Sigmoid colon (tissue), 7 donors: ENCODE results near the gene CAB39L. TPM values are rescaled to one million over a fixed set of nuclear protein-coding genes. Genes with fewer than 3 reads are reported as not detected.

Source experiments
- DNase-seq: peaks from one replicate; pipeline ENCODE4 v3.0.0-alpha.2; 2019
- H3K27ac ChIP-seq, 4 donors: fragments of 200-600 bp; sonication (generic); one replicate each; pipeline ENCODE4 v1.5.1; 2016 to 2019; ENCODE audit warnings: mild to moderate bottlenecking in 1 of 4
- H3K27me3 ChIP-seq, 3 donors: fragments of 200-600 bp; sonication (generic); one replicate each; pipeline ENCODE4 v1.5.1; 2019; ENCODE audit warnings: mild to moderate bottlenecking in 1 of 3
- H3K36me3 ChIP-seq, 4 donors: fragments of 200-600 bp; sonication (generic); one replicate each; pipeline ENCODE4 v1.5.1; 2016 to 2019
- H3K4me1 ChIP-seq, 4 donors: fragments of 200-600 bp; sonication (generic); one replicate each; pipeline ENCODE4 v1.5.1; 2017 to 2019
- H3K4me3 ChIP-seq, 4 donors: fragments of 200-600 bp; sonication (generic); one replicate each; pipeline ENCODE4 v1.5.1; 2017 to 2019; ENCODE audit warnings: mild to moderate bottlenecking in 2 of 4, moderate library complexity in 1 of 4
- H3K9me3 ChIP-seq, 4 donors: fragments of 200-600 bp in 3 of 4; sonication (generic) in 3 of 4; one replicate each; pipeline versions ENCODE4 v1.5.1 to v1.6.1; 2013 to 2019
- CTCF ChIP-seq, 4 experiments: fragments of 450-650 bp in 3 of 4; fragments of 200-600 bp in 1 of 4; IDR thresholded peaks; one replicate each; pipeline ENCODE4 v1.5.1; 2016 to 2019; ENCODE audit warnings: antibody characterized with exemption in 4 of 4, mild to moderate bottlenecking in 3 of 4, moderate library complexity in 2 of 4
- EP300 ChIP-seq, 4 donors: sonication (generic); formaldehyde crosslinking; IDR thresholded peaks; one replicate each; pipeline ENCODE4 v1.6.1; 2017; ENCODE audit warnings: antibody characterized with exemption in 4 of 4
- POLR2A ChIP-seq, 2 donors: fragments of 450-650 bp; IDR thresholded peaks; one replicate each; pipeline ENCODE4 v1.6.1; 2016; ENCODE audit warnings: antibody characterized with exemption in 2 of 2, mild to moderate bottlenecking in 2 of 2, moderate library complexity in 2 of 2
- POLR2AphosphoS5 ChIP-seq, 4 donors: sonication (generic); formaldehyde crosslinking; IDR thresholded peaks; one replicate each; pipeline ENCODE4 v1.6.1; 2017; ENCODE audit warnings: antibody characterized with exemption in 4 of 4
- WGBS, 2 donors: extraction: QIAGEN DNeasy Blood & Tissue Kit; methylation state at CpG; one replicate each; pipeline ENCODE4 v1.1.7; 2013; 5-methylcytosine and 5-hydroxymethylcytosine counted together
- intact Hi-C: fragments of 100-400 bp; cut with DNase I; formaldehyde crosslinking; loops from one replicate; pipeline ENCODE4 v1.15.1; 2023
- polyA plus RNA-seq, 3 donors: library from polyadenylated mRNA; stranded (reverse); fragments of 200-250 nt; gene quantifications; one replicate each; pipeline ENCODE4 v1.2.3, GENCODE V29; 2013
- total RNA-seq, 4 donors: library from RNA; depleted of rRNA; stranded (reverse); fragments of >200 nt; gene quantifications; one replicate each; pipeline ENCODE4 v1.1.0, GENCODE V29; 2016
- donor health status: healthy with polysubstance abuse.
- donor health status: Bipolar disorder and iron deficiency.
- donor health status: healthy.

The CAB39L gene
- total and polyA plus RNA-seq, 7 donors, result 5.5 to 180 (median 121) TPM

- TF ChIP-seq POLR2AphosphoS5 (IDR thresholded peaks at IDR 0.05) (no peak), CTCF (IDR thresholded peaks at IDR 0.05) (no peak), POLR2A (IDR thresholded peaks at IDR 0.05) (no peak), EP300 (IDR thresholded peaks at IDR 0.05) (no peak)
- intact Hi-C loops, result no loop called here
- H3K36me3 ChIP-seq, result peaks cover 0 to 22% (median 2%) of the 10 kb centered on the region in 4 donors
- H3K4me1 ChIP-seq, result no peaks in the 10 kb centered on the region
- no peaks in the 10 kb centered on the region for H3K27me3 ChIP-seq
- H3K4me3 ChIP-seq, result no peak overlapping the region
- no peak overlapping the region for H3K27ac ChIP-seq
- 86 to 91% methylated on average over 5 of the region's 5 CpGs for WGBS, 2 donors
- no peaks in the 10 kb centered on the region for H3K9me3 ChIP-seq
- no peak for DNase-seq
Observed at GRCh38 chr13:49279112-49279511, 164.8 kb downstream of the CAB39L start.

- H3K36me3 ChIP-seq, result peaks cover 0 to 22% (median 2%) of the 10 kb centered on the region in 4 donors
- no peaks in the 10 kb centered on the region for H3K27me3 ChIP-seq
- no peak overlapping the region for H3K27ac ChIP-seq
- intact Hi-C loops, result no loop called here
- TF ChIP-seq POLR2A (IDR thresholded peaks at IDR 0.05) (no peak), CTCF (IDR thresholded peaks at IDR 0.05) (no peak), EP300 (IDR thresholded peaks at IDR 0.05) (no peak), POLR2AphosphoS5 (IDR thresholded peaks at IDR 0.05) (no peak)
- WGBS, 2 donors, result 86 to 95% methylated on average over 2 of the region's 2 CpGs
- no peaks in the 10 kb centered on the region for H3K9me3 ChIP-seq
- no peak for DNase-seq
- no peaks in the 10 kb centered on the region for H3K4me1 ChIP-seq
- H3K4me3 ChIP-seq, result no peak overlapping the region
Observed at GRCh38 chr13:49278211-49278610, 165.7 kb downstream of the CAB39L start.

- Histone ChIP-seq H3K27me3 (no peaks in the 10 kb centered on the region), H3K27ac (no peak overlapping the region), H3K36me3 (peaks cover 0 to 28% (median 0%) of the 10 kb centered on the region in 4 donors), H3K4me3 (no peak overlapping the region), H3K9me3 (no peaks in the 10 kb centered on the region), H3K4me1 (no peaks in the 10 kb centered on the region)
- TF ChIP-seq EP300 (IDR thresholded peaks at IDR 0.05) (no peak), POLR2AphosphoS5 (IDR thresholded peaks at IDR 0.05) (no peak), CTCF (IDR thresholded peaks at IDR 0.05) (no peak), POLR2A (IDR thresholded peaks at IDR 0.05) (no peak)
- WGBS, 2 donors, result 14 to 37% methylated on average over 2 of the region's 2 CpGs
- no peak for DNase-seq
- intact Hi-C loops, result no loop called here
Observed at GRCh38 chr13:49272296-49272695, 171.6 kb downstream of the CAB39L start.

GRCh38 chr13:49271264-49271663, 172.6 kb downstream of the CAB39L start:
- H3K27me3 ChIP-seq, result no peaks in the 10 kb centered on the region
- H3K36me3 ChIP-seq, result peaks cover 0 to 30% (median 0%) of the 10 kb centered on the region in 4 donors
- no peaks in the 10 kb centered on the region for H3K4me1 ChIP-seq
- TF ChIP-seq EP300 (IDR thresholded peaks at IDR 0.05), result no peak
- no peak for TF ChIP-seq POLR2A (IDR thresholded peaks at IDR 0.05)
- TF ChIP-seq POLR2AphosphoS5 (IDR thresholded peaks at IDR 0.05), result no peak
- TF ChIP-seq CTCF (IDR thresholded peaks at IDR 0.05), result no peak
- no peak for DNase-seq
- intact Hi-C loops, result no loop called here
- no peak overlapping the region for H3K4me3 ChIP-seq
- 35 to 56% methylated on average over 1 of the region's 1 CpG for WGBS, 2 donors
- H3K9me3 ChIP-seq, result no peaks in the 10 kb centered on the region
- H3K27ac ChIP-seq, result no peak overlapping the region

GRCh38 chr13:49265822-49266221, 178.0 kb downstream of the CAB39L start:
- intact Hi-C loops, result no loop called here
- 74 to 87% methylated on average over 2 of the region's 2 CpGs for WGBS, 2 donors
- H3K4me3 ChIP-seq, result no peak overlapping the region
- no peaks in the 10 kb centered on the region for H3K9me3 ChIP-seq
- H3K27ac ChIP-seq, result no peak overlapping the region
- DNase-seq, result no peak
- TF ChIP-seq POLR2AphosphoS5 (IDR thresholded peaks at IDR 0.05), result no peak
- no peaks in the 10 kb centered on the region for H3K27me3 ChIP-seq
- peaks cover 0 to 50% (median 3%) of the 10 kb centered on the region in 4 donors for H3K36me3 ChIP-seq
- no peaks in the 10 kb centered on the region for H3K4me1 ChIP-seq
